ENCODE results near the gene POLR2E. TPM values are rescaled to one million over a fixed set of nuclear protein-coding genes. Genes with fewer than 3 reads are reported as not detected.

Gene POLR2E
- total and polyA plus RNA-seq, 2 of the 13 experiments (the other 11 are each of a cell fraction or from before 2014, with no cell fraction given), result 140 to 272 TPM

DNA sequence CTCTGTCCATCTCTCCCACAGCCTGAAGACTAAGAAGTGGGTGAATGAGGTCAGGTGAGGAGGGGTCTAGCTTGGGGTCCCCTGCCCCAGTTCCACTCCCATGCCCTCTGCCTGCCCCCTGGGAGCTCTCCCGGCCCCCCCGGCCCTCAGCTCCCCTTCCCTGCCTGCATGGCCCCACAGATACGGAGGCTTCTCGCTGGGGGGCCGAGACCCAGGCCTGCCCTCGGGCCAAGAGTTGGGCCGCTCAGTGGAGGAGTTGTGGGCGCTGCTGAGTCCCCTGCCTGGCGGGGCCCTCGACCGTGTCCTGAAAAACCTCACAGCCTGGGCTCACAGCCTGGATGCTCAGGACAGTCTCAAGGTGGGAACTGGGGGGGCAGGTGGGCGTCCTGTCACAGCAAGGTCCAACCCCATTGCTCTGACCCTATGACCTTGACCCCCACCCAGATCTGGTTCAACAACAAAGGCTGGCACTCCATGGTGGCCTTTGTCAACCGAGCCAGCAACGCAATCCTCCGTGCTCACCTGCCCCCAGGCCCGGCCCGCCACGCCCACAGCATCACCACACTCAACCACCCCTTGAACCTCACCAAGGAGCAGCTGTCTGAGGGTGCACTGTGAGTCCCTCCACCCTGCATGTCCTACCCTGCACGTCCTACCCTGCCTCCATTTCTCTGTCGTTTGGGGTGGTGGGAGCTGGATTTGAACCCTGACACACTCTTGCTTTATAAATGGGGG is 39.1 kb downstream of the POLR2E start:
- CTCF ChIA-PET (ENCODE audit: low intra/inter-chr PET ratio, low total read pairs), result no interaction called here
- Histone ChIP-seq H2AFZ (ENCODE audit: low read length) (no peak overlapping the region), H3K27me3 (ENCODE audit: control insufficient read depth in 1 of 2, insufficient read depth in 2 of 2, low read length in 2 of 2) (no peaks in the 10 kb centered on the region; a peak in 1 of 5 replicates), H3K79me2 (ENCODE audit: insufficient read depth, low read length) (no peaks in the 10 kb centered on the region), H3K9me3 (ENCODE audit: low read length) (no peaks in the 10 kb centered on the region), H4K20me1 (ENCODE audit: insufficient read depth, low read length) (no peaks in the 10 kb centered on the region), H3K36me3 (replicated peaks in 1 of 2; ENCODE audit: control insufficient read depth in 1 of 2, insufficient read depth in 2 of 2, low read length in 2 of 2) (peaks cover 12 to 37% of the 10 kb centered on the region in 2 experiments; a peak in 4 of 5 replicates), H3K27ac (ENCODE audit: extremely low read length, insufficient read depth, low read length) (no peak overlapping the region), H3K4me3 (replicated peaks in 1 of 3; ENCODE audit: insufficient read depth in 1 of 3, low read depth in 2 of 3, low read length in 3 of 3) (no peak overlapping the region), H3K4me2 (ENCODE audit: low read depth, low read length) (no peak overlapping the region), H3K9ac (ENCODE audit: insufficient read depth, low read depth, low read length) (no peak overlapping the region), H3K4me1 (ENCODE audit: insufficient read depth, low read length) (peaks cover 11% of the 10 kb centered on the region)
- ATAC-seq (no peak), FAIRE-seq (no peak), DNase-seq (ENCODE audit: low spot score) (no peak)
- intact Hi-C loops (cut with micrococcal nuclease; ENCODE audit: unreplicated experiment), result loop anchor here (10.0 kb wide), 1 partner anchor 49 kb away; the partner anchor contains the start of gene GPX4
- POLR2A ChIA-PET, result no interaction called here
- no TSS peak for BruUV-seq (replicated peaks)
- TF ChIP-seq TCF7L2 (IDR thresholded peaks at IDR 0.05; ENCODE audit: low read depth, low read length), result no peak
- TF ChIP-seq NR2F6 (IDR thresholded peaks at IDR 0.05), result peak; percentile 28; the same call in 1 of the 2 replicates
- no peak for TF ChIP-seq NR2F6 (CRISPR knock-in tag; IDR thresholded peaks at IDR 0.05)
- no peak for TF ChIP-seq ZNF33B (CRISPR knock-in tag; IDR thresholded peaks at IDR 0.05)
- no peak for TF ChIP-seq AKAP8 (CRISPR knock-in tag; IDR thresholded peaks at IDR 0.05)
- no peak for TF ChIP-seq PRMT3 (CRISPR knock-in tag; IDR thresholded peaks at IDR 0.05; ENCODE audit: borderline replicate concordance, low read depth)
- TF ChIP-seq POLR2G (IDR thresholded peaks at IDR 0.05; ENCODE audit: low read depth, low read length), result no peak
- TF ChIP-seq TBL1XR1 (IDR thresholded peaks at IDR 0.05; ENCODE audit: borderline replicate concordance, low read length, partially characterized antibody), result no peak
- 0 out of 2 replicates have a peak, but pooled peaks have one; percentile 6 for TF ChIP-seq RBFOX2 (IDR thresholded peaks at IDR 0.05; ENCODE audit: low read depth, low read length)
- no peak for TF ChIP-seq KAT2B (IDR thresholded peaks at IDR 0.05; ENCODE audit: borderline replicate concordance, low read depth, low read length)
- TF ChIP-seq ZNF34 (CRISPR knock-in tag; IDR thresholded peaks at IDR 0.05; ENCODE audit: borderline replicate concordance), result no peak
- TF ChIP-seq HNF4A (CRISPR knock-in tag; IDR thresholded peaks at IDR 0.05), result no peak
- TF ChIP-seq, protein P1, sequence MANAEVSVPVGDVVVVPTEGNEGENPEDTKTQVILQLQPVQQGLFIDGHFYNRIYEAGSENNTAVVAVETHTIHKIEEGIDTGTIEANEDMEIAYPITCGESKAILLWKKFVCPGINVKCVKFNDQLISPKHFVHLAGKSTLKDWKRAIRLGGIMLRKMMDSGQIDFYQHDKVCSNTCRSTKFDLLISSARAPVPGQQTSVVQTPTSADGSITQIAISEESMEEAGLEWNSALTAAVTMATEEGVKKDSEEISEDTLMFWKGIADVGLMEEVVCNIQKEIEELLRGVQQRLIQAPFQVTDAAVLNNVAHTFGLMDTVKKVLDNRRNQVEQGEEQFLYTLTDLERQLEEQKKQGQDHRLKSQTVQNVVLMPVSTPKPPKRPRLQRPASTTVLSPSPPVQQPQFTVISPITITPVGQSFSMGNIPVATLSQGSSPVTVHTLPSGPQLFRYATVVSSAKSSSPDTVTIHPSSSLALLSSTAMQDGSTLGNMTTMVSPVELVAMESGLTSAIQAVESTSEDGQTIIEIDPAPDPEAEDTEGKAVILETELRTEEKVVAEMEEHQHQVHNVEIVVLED (CRISPR knock-in tag; IDR thresholded peaks at IDR 0.05; ENCODE audit: borderline replicate concordance), result no peak
- TF ChIP-seq CAMTA2 (CRISPR knock-in tag; IDR thresholded peaks at IDR 0.05; ENCODE audit: borderline replicate concordance), result no peak
- WGBS (ENCODE audit: low lambda C conversion rate), result 92% methylated on average over 12 of the region's 20 CpGs
- in situ Hi-C loops (cut with HindIII; ENCODE audit: extremely low pct_ligation_motif_present, low pct_unique_long_range_greater_than_20kb), result no loop called here
